Measurements from ENCODE around the gene SCO2. TPM values are rescaled to one million over a fixed set of nuclear protein-coding genes. Genes with fewer than 3 reads are reported as not detected.
A peak's percentile ranks its signal among the peaks of the same experiment; 100 is the strongest.

Gene SCO2
- total RNA-seq, 1 experiment from 2014 or later, result 5.5 TPM

DNA sequence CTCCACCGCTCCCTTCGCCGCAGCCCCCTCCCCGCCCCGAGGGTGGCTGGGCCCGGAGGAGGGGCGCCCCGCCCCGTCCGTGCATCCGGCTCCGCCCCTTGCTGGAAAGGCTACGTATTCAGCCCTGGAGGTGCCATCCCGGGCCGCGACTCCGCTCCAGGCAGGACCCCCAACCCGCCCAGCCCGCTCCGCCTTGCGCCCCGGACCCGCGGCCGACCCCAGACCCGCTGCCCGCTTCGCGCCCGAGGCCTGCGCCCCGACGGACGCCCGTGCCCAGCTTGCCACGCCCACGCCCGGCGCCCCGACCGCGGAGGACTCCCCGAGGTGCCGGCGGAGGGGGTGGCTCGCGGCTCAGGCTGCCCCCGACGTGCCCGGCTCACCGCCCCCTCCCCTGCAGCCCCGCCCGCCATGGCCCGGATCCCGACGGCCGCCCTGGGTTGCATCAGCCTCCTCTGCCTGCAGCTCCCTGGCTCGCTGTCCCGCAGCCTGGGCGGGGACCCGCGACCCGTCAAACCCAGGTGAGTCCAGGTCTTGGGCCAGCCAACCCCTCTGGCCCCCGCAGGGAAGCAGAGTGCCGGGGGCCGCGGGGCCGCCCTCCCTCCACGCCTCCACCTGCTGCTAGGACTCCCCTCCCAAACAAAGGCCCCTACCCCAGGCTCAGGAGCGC, 43.8 kb downstream of the SCO2 start, which contains the start of gene ADM2:
ADM2 (plus strand) TSS at position 104 of the 667 bp plus-strand sequence; CDS start at position 409, 305 bp downstream.
- DNase-seq (ENCODE audit: low spot score), result no peak

DNA sequence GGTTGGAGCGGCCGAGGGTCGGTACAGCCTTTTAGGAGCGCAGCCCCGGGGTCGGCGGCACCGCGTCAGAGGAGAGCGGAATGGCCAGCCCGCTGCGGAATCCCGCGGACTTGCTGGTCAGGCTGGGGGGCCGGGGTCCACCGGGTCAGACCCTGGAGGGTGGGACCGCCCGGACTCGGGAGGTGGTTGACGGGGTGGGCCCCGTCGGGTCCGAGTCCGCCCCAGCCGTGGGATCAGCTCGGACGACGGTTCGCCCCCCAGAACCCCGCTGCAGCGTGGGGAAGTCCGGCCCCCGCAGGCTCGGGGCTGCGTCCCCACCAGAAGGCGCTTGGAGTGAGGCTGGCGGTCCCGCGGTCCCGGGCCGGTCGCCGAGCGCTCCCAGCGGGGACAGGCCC, 44.4 kb downstream of the SCO2 start:
- no peak for DNase-seq (ENCODE audit: low spot score)

- no peak for DNase-seq (ENCODE audit: low spot score)
These were observed 45.7 kb downstream of the SCO2 start for GRCh38 chr22:50479721-50480120.

GRCh38 chr22:50477923-50478322, 47.5 kb downstream of the SCO2 start:
- no peak for DNase-seq (ENCODE audit: low spot score)

DNA sequence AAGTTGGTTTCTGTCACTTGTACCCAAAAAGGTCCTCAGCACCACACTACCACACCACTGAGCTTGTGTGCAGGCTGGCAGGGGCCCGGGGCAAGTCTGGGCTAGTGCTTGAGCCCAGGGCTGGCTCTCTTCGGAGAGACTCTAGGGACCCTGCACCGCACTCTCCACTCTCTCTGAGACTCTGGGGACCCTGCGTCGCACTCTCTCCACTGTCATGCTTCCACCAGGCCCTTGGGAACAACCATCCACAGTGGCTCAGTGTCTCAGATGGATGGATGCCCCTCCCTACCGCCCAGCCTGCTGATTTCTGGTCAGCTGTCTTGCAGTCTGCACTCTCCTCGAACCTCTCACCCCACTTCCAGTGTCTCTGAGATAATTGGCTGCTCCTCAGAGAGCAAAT, 48.5 kb downstream of the SCO2 start:
- DNase-seq (ENCODE audit: low spot score), result no peak

GRCh38 chr22:50475652-50476002, 49.8 kb downstream of the SCO2 start:
- DNase-seq (ENCODE audit: low spot score), result no peak

- peak; percentile 82 for DNase-seq (ENCODE audit: low spot score)
These were observed 50.4 kb downstream of the SCO2 start, which contains the start of gene SBF1 for GRCh38 chr22:50474710-50475651. Gene SBF1, minus strand, starts transcription at chr22:50475035. Its CDS starts 195 bp downstream, at chr22:50474840.

GRCh38 chr22:50473855-50474671, 51.3 kb downstream of the SCO2 start:
- DNase-seq (ENCODE audit: low spot score), result no peak

Other genes starting within 250 kb of the SCO2 start
- 247 and 252 TPM in 2 replicates for gene PLXNB2, start 218.0 kb downstream of the SCO2 start, total RNA-seq (2014; rRNA removed; shearing (Covaris generic))
- gene DENND6B, start 198.6 kb downstream of the SCO2 start, total RNA-seq (2014; rRNA removed; shearing (Covaris generic)), result 4.5 and 5.2 TPM in 2 replicates
- gene PPP6R2, start 182.3 kb downstream of the SCO2 start, total RNA-seq (2014; rRNA removed; shearing (Covaris generic)), result 54.1 and 56.7 TPM in 2 replicates
- gene SBF1, start 50.6 kb downstream of the SCO2 start, total RNA-seq (2014; rRNA removed; shearing (Covaris generic)), result 85.0 and 102 TPM in 2 replicates
- 2.2 and 4.2 TPM in 2 replicates for gene ADM2, start 44.1 kb downstream of the SCO2 start, total RNA-seq (2014; rRNA removed; shearing (Covaris generic))
- not detected in 2 replicates for gene MIOX, start 38.7 kb downstream of the SCO2 start, total RNA-seq (2014; rRNA removed; shearing (Covaris generic))
- 52.8 and 53.2 TPM in 2 replicates for gene LMF2, start 17.9 kb downstream of the SCO2 start, total RNA-seq (2014; rRNA removed; shearing (Covaris generic))
- gene NCAPH2, start 17.4 kb downstream of the SCO2 start, total RNA-seq (2014; rRNA removed; shearing (Covaris generic)), result 87.9 and 88.8 TPM in 2 replicates
- gene TYMP, start 4.4 kb upstream of the SCO2 start, total RNA-seq (2014; rRNA removed; shearing (Covaris generic)), result 6.9 and 7.4 TPM in 2 replicates
- not detected in 2 replicates for gene KLHDC7B, start 20.3 kb upstream of the SCO2 start, total RNA-seq (2014; rRNA removed; shearing (Covaris generic))
- gene SYCE3, start 37.3 kb upstream of the SCO2 start, total RNA-seq (2014; rRNA removed; shearing (Covaris generic)), result not detected in 2 replicates
- gene CPT1B, start 52.8 kb upstream of the SCO2 start, total RNA-seq (2014; rRNA removed; shearing (Covaris generic)), result 1.5 and 2.5 TPM in 2 replicates
- gene CHKB, start 57.3 kb upstream of the SCO2 start, total RNA-seq (2014; rRNA removed; shearing (Covaris generic)), result 21.5 and 26.2 TPM in 2 replicates
- gene MAPK8IP2, start 75.2 kb upstream of the SCO2 start, total RNA-seq (2014; rRNA removed; shearing (Covaris generic)), result not detected in 2 replicates
- gene ARSA, start 102.6 kb upstream of the SCO2 start, total RNA-seq (2014; rRNA removed; shearing (Covaris generic)), result 11.4 and 16.6 TPM in 2 replicates
- gene SHANK3, start 147.2 kb upstream of the SCO2 start, total RNA-seq (2014; rRNA removed; shearing (Covaris generic)), result not detected in 2 replicates
- gene ACR, start 212.6 kb upstream of the SCO2 start, total RNA-seq (2014; rRNA removed; shearing (Covaris generic)), result not detected in 2 replicates

All from HT-29 (cell line).